HG03439 (cell line): ENCODE data around the gene ZNF470.

Experiments
- ATAC-seq: cut with Tn5 transposase; IDR thresholded peaks from one replicate; pipeline ENCODE4 v1.9.1; 2021; ENCODE audit warnings: mild to moderate bottlenecking, moderate library complexity; ENCODE audit not compliant: unreplicated experiment

Gene ZNF470

DNA sequence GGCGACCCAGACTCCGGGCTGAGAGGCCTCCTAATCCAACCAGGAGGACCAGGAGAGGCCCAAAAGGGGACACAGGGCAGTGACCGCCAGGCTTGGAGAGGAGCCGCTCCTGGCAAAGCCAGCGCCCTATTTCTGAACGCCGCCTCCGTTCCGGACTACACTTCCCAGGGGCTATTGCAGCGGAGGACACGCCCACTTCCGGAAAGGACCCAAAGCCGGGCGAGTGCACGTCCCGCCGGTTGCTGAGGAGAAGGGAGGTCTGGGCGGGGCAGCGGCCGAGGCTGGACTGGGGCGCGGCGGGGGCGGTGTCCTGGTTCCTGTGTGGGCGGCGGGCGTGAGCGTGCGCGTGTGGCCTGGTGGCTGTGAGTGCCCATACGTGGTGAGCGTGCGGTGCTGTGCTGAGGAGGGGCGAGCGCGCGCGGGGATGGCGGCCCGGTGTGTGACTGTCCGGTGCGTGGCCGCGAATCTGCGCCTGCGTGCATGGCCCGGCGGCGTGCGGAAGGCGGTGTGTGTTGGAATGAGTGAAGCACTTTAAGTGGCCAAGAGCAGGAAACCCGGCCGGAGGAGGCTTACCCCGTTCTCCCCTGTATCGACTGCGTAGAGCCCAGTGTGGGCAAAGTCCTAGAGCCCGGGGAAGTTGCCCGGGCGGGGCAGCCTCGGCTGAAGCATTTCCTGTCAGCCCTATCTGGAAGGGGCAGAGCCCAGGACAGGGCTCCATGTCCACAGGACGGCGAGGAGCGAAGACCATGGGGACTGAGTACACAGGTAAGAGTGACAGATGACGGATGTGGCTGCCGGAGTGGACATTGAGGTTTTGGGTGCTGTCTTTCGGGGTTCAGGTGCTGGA is at the start of gene ZNF470:
Gene ZNF470 (plus strand): TSS at position 195 of the 847 bp plus-strand sequence. CDS start 2,844 bp downstream, outside the sequence.
- peak; percentile 99 for ATAC-seq

DNA sequence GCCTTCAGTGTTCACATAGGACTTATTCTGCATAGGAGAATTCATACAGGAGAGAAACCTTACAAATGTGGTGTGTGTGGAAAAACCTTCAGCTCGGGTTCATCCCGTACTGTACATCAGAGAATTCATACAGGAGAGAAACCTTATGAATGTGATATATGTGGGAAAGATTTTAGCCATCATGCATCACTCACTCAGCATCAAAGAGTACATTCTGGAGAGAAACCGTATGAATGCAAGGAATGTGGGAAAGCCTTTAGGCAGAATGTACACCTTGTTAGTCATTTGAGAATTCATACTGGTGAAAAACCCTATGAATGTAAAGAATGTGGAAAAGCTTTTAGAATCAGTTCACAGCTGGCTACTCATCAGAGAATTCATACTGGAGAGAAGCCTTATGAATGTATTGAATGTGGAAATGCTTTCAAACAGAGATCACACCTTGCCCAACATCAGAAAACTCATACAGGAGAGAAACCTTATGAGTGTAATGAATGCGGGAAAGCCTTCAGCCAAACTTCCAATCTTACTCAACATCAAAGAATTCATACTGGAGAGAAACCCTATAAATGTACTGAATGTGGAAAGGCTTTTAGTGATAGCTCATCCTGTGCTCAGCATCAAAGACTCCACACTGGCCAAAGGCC is 41.9 kb upstream of the ZNF470 start:
- ATAC-seq, result no peak

DNA sequence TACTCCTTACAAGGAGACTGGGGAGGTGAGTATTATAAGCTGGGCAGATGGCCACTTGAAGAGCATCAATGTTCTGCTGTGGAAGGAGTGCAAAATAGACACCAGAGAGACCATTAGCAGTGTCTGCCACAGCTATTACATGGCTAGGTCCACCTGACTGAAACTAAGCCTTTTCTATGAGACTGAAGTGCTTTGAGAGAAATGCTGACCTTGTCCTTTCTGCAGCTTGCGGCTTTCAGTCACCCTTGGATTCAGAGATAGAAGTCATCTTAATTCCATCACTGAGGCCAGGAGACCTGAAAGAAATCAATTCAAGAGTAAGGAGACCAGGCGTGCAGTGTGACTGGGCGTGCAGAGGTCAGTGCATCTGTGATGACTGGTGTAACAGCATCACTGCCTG is 29.8 kb upstream of the ZNF470 start:
- ATAC-seq, result no peak

- no peak for ATAC-seq
Measured at GRCh38 chr19:56538254-56538760, 29.0 kb upstream of the ZNF470 start.

DNA sequence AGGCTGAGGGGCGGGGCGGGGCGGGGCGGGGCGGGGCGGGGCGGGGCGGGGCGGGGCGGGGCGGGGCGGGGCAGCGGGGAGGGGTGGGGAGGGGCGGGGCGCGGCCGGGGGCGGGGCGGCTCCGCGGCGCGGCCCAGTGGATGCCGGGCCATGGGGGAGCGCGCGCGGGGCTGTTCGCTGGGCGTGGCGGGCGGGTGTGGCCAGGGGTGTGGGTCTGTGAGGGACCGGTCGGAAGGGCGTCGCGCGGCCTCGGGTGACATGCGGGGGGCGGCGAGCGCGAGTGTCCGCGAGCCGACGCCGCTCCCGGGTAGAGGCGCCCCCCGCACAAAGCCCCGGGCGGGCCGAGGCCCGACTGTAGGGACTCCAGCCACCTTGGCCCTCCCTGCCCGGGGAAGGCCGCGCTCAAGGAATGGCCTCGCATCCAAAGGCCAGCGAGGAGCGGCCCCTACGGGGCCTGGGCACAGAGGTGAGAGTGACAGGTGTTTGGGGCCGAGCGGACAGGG is 28.5 kb upstream of the ZNF470 start, which contains the start of gene ZFP28:
Gene ZFP28 (plus strand): TSS at position 188 of the 503 bp plus-strand sequence. CDS start 71 bp downstream, at position 259.
- no peak for ATAC-seq

DNA sequence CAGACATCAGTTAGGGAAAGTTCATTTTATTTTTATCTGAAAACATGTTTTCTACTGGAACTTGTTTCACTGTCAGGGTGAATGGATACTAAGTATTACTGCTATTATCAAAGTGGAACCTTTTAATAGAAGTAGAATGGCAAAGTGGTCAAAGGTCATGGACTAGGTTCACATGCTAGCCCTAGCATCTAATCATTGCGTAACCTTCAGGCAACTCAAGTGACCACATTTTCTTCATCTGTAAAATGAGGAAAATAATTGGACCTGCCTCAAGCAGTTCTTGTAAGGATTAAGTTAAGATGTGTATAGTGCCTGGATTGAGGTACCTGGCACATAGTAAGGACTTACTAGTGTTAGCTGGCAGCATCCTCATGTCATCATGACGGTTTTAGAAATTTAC is 23.5 kb upstream of the ZNF470 start:
- ATAC-seq, result no peak

DNA sequence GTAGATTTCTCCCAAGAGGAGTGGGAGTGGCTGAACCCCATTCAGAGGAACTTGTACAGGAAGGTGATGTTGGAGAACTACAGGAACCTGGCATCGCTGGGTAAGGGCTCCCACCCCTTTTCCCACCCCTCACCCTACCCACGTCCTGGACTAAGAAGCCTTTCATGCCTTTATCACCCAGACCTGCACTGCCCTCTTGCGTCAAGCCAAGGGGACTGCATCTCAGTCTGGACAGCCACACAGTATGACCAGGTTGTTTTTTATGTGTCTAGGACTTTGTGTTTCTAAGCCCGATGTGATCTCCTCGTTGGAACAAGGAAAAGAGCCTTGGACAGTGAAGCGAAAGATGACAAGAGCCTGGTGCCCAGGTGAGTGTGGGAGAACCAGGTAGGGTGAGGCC is 19.7 kb upstream of the ZNF470 start:
- no peak for ATAC-seq

- ATAC-seq, result no peak
Measured at GRCh38 chr19:56554272-56554869, 12.9 kb upstream of the ZNF470 start.

- no peak for ATAC-seq
Measured at GRCh38 chr19:56562766-56563165, 4.5 kb upstream of the ZNF470 start.

DNA sequence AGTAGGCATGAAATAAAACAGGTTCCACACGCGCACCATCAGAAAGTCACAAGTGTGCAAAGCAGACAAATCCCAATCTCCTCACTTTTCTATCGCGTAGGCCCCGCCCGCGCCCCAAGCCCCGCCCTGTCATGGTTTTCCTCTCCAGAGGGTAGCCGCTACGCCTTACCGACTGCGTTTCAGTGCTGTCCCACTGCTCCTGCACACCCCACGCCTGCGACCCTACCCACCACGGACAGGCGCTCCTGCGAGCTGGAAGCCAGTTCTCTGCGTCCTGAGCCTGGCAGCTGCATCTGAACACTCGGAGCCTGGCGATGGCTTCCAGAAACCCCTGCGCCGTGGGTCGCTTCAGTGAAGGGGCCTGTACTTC is 379 bp upstream of the ZNF470 start:
- peak; percentile 20 for ATAC-seq

GRCh38 chr19:56572589-56572988 is 5.3 kb downstream of the ZNF470 start:
- no peak for ATAC-seq

DNA sequence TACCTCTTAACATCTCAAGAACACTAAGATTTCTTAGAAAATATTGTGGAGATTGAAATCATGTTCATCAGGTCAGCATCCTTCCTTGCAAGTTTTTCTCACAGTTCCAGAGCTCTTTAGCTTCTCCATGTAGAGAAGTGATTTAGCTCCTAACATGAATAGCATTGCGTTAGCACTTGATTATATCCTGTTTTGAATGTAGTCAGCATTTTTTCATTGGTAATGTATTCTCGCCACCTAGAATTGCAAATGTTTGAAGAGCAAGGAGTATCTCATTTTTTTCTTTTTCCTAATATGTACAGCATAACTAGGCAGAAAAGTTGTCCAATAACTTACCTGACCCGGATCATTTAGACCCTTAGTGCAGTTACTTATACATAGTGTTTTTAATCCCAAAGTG is 6.6 kb downstream of the ZNF470 start:
- no peak for ATAC-seq

DNA sequence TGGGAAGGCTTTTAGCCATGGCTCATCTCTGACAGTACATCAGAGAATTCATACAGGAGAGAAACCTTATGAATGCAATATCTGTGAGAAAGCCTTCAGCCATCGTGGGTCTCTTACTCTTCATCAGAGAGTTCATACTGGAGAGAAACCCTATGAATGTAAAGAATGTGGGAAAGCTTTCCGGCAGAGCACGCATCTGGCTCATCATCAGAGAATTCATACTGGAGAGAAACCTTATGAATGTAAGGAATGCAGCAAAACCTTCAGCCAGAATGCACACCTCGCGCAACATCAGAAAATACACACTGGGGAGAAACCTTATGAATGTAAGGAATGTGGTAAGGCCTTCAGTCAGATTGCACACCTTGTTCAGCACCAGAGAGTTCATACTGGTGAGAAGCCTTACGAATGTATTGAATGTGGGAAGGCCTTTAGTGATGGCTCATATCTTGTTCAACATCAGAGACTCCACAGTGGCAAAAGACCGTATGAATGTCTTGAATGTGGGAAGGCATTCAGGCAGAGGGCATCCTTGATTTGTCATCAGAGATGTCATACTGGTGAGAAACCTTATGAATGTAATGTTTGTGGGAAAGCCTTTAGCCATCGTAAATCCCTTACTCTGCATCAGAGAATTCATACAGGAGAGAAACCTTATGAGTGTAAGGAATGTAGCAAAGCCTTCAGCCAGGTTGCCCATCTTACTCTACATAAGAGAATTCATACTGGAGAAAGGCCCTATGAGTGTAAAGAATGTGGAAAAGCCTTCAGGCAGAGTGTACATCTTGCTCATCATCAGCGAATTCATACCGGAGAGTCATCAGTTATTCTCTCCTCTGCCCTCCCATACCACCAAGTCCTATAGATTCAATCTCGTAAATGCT is 10.7 kb downstream of the ZNF470 start:
- no peak for ATAC-seq

- no peak for ATAC-seq
Measured at GRCh38 chr19:56594446-56594782, 27.1 kb downstream of the ZNF470 start.

GRCh38 chr19:56594783-56595547 is 27.7 kb downstream of the ZNF470 start, which contains the start of gene ZNF71:
TSS of gene ZNF71 (plus strand) at chr19:56595302. CDS start at chr19:56601559, 6,257 bp downstream.
- peak; percentile 96 for ATAC-seq

- no peak for ATAC-seq
Measured at GRCh38 chr19:56595548-56595899, 28.3 kb downstream of the ZNF470 start.

- ATAC-seq, result no peak
Measured at GRCh38 chr19:56596676-56597075, 29.4 kb downstream of the ZNF470 start.

- no peak for ATAC-seq
Measured at GRCh38 chr19:56597696-56598095, 30.4 kb downstream of the ZNF470 start.

DNA sequence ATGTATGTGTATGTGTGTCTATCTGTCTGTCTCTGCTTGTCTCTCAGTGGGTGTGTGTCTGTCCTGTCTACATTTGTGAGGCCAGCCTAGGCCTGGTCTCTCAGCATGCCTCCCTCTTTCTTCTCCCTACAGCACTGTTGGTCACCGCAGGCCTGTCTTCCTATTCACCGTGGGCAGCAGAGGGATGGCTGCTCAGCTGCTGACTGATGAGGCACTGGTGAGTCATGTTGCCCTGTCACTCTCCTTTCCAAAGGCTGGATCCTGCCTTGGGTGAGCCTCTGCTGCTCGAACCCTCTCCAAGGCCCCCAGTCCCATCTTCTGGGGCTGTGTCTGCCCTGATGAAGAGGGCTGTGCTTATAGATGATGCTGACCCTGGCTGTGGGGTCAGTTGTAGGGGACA is 34.1 kb downstream of the ZNF470 start:
- ATAC-seq, result no peak

DNA sequence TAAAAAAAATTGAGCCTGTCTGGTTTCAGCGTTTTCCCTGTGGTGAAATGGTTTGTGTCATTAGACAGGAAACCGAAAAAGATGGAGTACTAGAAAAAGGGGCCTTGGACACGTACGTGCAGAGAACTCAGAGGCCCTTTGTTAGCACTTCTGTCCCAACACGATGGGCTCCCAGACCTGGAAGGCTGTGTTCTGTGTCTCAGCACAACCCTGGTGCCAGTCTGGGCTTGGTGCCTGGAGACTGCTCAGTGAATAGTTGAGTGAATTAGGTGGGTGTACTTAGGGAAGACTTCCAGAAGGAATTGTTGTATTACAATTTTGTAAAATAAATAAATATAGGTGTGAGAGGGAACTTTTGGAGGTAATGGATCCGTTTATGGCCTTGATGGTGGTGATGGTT is 36.6 kb downstream of the ZNF470 start:
- ATAC-seq, result no peak
